ENCODE results near the gene TEPSIN. TPM values are rescaled to one million over a fixed set of nuclear protein-coding genes. Genes with fewer than 3 reads are reported as not detected.

The TEPSIN gene
- total and polyA plus RNA-seq, 2 of the 8 experiments (the other 6 are each of a cell fraction or from before 2014, with no cell fraction given): 22.9 to 28.0 TPM

- TF ChIP-seq SAP30 (IDR thresholded peaks at IDR 0.05; ENCODE audit: insufficient read depth, insufficient replicate concordance, low read length) (no peak), SRF (IDR thresholded peaks at IDR 0.05; ENCODE audit: low read depth, low read length) (no peak), FOSL1 (IDR thresholded peaks at IDR 0.05; ENCODE audit: insufficient read depth, low read depth, low read length) (no peak), EZH2 (IDR thresholded peaks at IDR 0.05; ENCODE audit: low read depth, low read length, severe bottlenecking) (no peak), ATF3 (IDR thresholded peaks at IDR 0.05; ENCODE audit: insufficient read depth, low read depth, low read length) (no peak), SP4 (IDR thresholded peaks at IDR 0.05; ENCODE audit: low read length) (no peak), TAF1 (IDR thresholded peaks at IDR 0.05; ENCODE audit: low read depth, low read length) (no peak)
These were observed 1.9 kb upstream of the TEPSIN start (continued) for GRCh38 chr17:81240761-81241160.

Measured in H1 (cell line).